Measurements from ENCODE around the gene CPSF4L.

The CPSF4L gene

GRCh38 chr17:73268582-73269328 is 7.1 kb upstream of the CPSF4L start:
- TF ChIP-seq ZNF580 (tag by site-specific recombination; IDR thresholded peaks at IDR 0.05) = peak; percentile 57; the same call in 1 of the 2 replicates
- TF ChIP-seq ZFP3 (tag by site-specific recombination; IDR thresholded peaks at IDR 0.05; ENCODE audit: low read depth) = no peak
- no peak for TF ChIP-seq ZIC2 (tag by site-specific recombination; IDR thresholded peaks at IDR 0.05)
- TF ChIP-seq ZNF121 (tag by site-specific recombination; IDR thresholded peaks at IDR 0.05) = no peak
- TF ChIP-seq ZNF132 (tag by site-specific recombination; IDR thresholded peaks at IDR 0.05; ENCODE audit: borderline replicate concordance) = no peak
- TF ChIP-seq RBAK (tag by site-specific recombination; IDR thresholded peaks at IDR 0.05) = no peak
- TF ChIP-seq ZNF24 (tag by site-specific recombination; IDR thresholded peaks at IDR 0.05) = peak; percentile 86
- TF ChIP-seq GFI1B (tag by site-specific recombination; IDR thresholded peaks at IDR 0.05) = no peak
- TF ChIP-seq PRDM1 (tag by site-specific recombination; IDR thresholded peaks at IDR 0.05) = peak; percentile 100
- TF ChIP-seq ZNF76 (tag by site-specific recombination; IDR thresholded peaks at IDR 0.05; ENCODE audit: borderline replicate concordance, low read depth) = no peak
- TF ChIP-seq KLF17 (tag by site-specific recombination; IDR thresholded peaks at IDR 0.05) = 0 out of 2 replicates have a peak, but pooled peaks have one; percentile 54
- H3K9me3 ChIP-seq (ENCODE audit: control insufficient read depth, insufficient read depth, low read depth, low read length) = no peaks in the 10 kb centered on the region
- no peaks in the 10 kb centered on the region for H3K4me1 ChIP-seq (ENCODE audit: control insufficient read depth, insufficient read depth, low read length)
- CTCF ChIA-PET = interaction anchor here (0.8 to 4.0 kb wide), 5 partner anchors 11 to 543 kb away, joined by 3 to 19 read pairs (median 4); no protein-coding TSS in a partner anchor
- no peak overlapping the region for H3K4me3 ChIP-seq (ENCODE audit: low read depth, low read length)
- POLR2A ChIA-PET = no interaction called here
- H3K27ac ChIP-seq (ENCODE audit: extremely low read depth, low read depth, low read length) = no peak overlapping the region
- H3K36me3 ChIP-seq (ENCODE audit: control insufficient read depth in 2 of 2, insufficient read depth in 1 of 2, low read length in 2 of 2) = no peaks in the 10 kb centered on the region

- Histone ChIP-seq H3K4me3 (ENCODE audit: low read depth, low read length) (no peak overlapping the region), H3K9me3 (ENCODE audit: control insufficient read depth, insufficient read depth, low read depth, low read length) (no peaks in the 10 kb centered on the region), H3K4me1 (ENCODE audit: control insufficient read depth, insufficient read depth, low read length) (no peaks in the 10 kb centered on the region), H3K27ac (ENCODE audit: extremely low read depth, low read depth, low read length) (no peak overlapping the region), H3K36me3 (ENCODE audit: control insufficient read depth in 2 of 2, insufficient read depth in 1 of 2, low read length in 2 of 2) (no peaks in the 10 kb centered on the region)
- CTCF ChIA-PET = interaction anchor here (0.8 to 4.0 kb wide), 5 partner anchors 10 to 542 kb away, joined by 3 to 19 read pairs (median 4); no protein-coding TSS in a partner anchor
- POLR2A ChIA-PET = no interaction called here
- no peak for TF ChIP-seq ZSCAN16 (tag by site-specific recombination; IDR thresholded peaks at IDR 0.05)
- no peak for TF ChIP-seq ZNF221 (tag by site-specific recombination; IDR thresholded peaks at IDR 0.05; ENCODE audit: borderline replicate concordance)
- no peak for TF ChIP-seq RBAK (tag by site-specific recombination; IDR thresholded peaks at IDR 0.05)
- no peak for TF ChIP-seq ZNF501 (tag by site-specific recombination; IDR thresholded peaks at IDR 0.05)
- TF ChIP-seq ZNF366 (tag by site-specific recombination; conservative IDR thresholded peaks at IDR 0.05) = no peak
- TF ChIP-seq ELK4 (IDR thresholded peaks at IDR 0.05; ENCODE audit: borderline replicate concordance, low read depth, low read length) = no peak
- TF ChIP-seq PATZ1 (tag by site-specific recombination; IDR thresholded peaks at IDR 0.05) = no peak
- TF ChIP-seq ZNF610 (tag by site-specific recombination; IDR thresholded peaks at IDR 0.05; ENCODE audit: borderline replicate concordance) = no peak
- TF ChIP-seq KLF1 (tag by site-specific recombination; IDR thresholded peaks at IDR 0.05) = no peak
Measured at GRCh38 chr17:73267648-73268537, 6.2 kb upstream of the CPSF4L start.
